NCI-H345 treated with DMSO at 0.1 percent for 48 hours (cell line): Measurements from ENCODE around the gene RAPGEF5.

Experiments
- DNase-seq: peaks from one replicate; lab custom pipeline; 2025; ENCODE audit not compliant: unreplicated experiment; lab: John Stamatoyannopoulos, UW

Gene RAPGEF5

GRCh38 chr7:22317632-22318031 lies 39.3 kb downstream of the RAPGEF5 start:
- DNase-seq = no peak

- DNase-seq = no peak
Observed at GRCh38 chr7:22316914-22317313, 40.0 kb downstream of the RAPGEF5 start.

GRCh38 chr7:22307816-22308215 lies 49.1 kb downstream of the RAPGEF5 start:
- no peak for DNase-seq

DNA sequence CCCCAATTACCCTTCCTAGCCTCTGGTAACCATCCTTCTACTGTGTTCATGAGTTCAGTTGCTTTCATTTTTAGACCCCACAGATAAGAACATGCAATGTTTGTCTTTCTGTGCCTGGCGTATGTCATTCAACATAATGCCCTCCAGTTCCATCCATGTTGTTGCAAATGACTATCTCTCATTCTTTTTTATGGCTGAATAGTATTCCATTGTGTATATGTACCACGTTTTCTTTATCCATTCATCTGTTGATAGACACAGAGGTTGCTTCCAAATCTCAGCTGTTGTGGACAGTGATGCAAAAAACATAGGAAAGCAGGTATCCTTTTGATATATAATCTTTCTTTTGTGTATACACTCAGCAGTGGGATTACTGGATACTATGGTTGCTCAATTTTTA lies 51.2 kb downstream of the RAPGEF5 start:
- DNase-seq = no peak

GRCh38 chr7:22302951-22303423 lies 54.0 kb downstream of the RAPGEF5 start:
- DNase-seq = no peak

GRCh38 chr7:22302193-22302592 lies 54.8 kb downstream of the RAPGEF5 start:
- no peak for DNase-seq

DNA sequence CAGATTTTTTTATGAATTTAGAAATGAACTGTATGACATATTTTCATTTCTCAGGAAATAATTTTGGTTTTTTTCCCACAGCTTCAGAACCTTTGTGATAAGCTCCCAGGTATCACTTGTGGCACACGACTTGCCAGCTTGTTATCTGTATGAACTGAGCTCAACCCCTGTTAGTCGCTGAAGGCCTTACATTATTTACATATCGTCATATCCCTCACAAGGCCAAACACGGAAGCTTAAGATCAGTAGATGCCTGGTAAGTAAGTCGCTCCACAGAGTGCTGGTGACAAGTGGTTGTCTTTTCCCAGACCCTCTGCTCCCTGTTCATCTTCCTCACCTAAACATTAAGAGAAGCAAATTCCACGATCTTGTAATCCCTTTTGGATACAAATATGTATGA lies 55.2 kb downstream of the RAPGEF5 start:
- no peak for DNase-seq

- no peak for DNase-seq
Observed at GRCh38 chr7:22300839-22301238, 56.1 kb downstream of the RAPGEF5 start.

DNA sequence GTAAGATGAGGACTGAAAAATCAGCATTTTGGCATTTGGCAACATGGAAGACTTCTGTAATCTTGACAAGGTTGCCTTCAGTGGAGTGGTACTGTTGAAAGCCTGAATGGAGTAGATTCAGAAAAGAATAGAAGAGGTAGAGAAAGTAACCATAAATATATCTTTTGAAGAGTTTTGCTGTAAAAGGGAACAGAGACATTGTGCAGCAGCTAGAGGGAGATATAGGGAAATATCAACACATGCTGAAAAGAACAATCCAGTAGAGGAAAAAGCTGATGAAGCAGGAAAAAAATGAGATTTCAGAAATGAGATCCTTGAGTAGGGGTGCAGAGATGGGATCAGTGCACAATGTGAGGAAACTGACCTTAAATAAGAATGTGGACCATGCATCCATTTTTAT lies 60.0 kb downstream of the RAPGEF5 start:
- no peak for DNase-seq

- DNase-seq = no peak
Observed at GRCh38 chr7:22296265-22296566, 60.7 kb downstream of the RAPGEF5 start.

DNA sequence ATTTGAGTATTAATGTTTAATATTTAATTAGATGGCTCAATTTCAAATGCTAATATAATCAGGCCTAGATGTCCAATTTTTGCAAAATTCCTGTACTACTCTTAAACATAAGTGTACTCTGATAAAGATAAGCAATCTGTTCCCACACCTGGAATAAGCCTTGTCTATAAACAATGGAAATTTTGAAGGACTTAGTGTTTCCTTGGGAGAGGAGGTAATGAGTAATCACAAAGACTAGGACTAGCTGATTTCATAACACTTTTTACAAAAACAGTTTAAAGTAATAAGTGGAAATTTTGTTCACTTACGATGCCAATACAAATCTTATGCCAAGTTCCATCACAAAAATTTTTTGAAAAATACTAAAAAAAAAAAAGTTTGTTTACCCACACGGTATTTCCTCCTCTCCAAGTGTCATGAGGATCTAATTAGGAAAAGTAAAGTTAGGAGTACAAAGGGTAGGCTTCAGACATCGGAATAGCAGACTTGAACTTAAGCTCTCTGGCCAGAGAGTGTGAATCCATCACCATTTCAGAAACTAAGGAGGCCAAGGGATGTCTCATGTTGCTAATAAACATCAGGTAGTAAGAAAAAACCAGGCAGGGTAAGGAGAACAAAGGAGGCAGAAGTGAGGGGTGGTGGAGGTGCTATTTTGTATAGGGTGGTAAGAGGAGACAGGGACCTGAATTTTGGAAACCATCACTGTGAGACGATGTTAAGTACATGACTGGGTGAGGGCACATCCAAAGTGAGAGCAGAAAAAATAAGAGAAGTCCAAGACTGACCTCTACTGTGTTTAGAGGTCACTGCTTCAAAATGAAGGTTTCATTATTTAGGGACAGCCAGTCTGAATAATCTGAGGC lies 61.3 kb downstream of the RAPGEF5 start:
- DNase-seq = no peak

DNA sequence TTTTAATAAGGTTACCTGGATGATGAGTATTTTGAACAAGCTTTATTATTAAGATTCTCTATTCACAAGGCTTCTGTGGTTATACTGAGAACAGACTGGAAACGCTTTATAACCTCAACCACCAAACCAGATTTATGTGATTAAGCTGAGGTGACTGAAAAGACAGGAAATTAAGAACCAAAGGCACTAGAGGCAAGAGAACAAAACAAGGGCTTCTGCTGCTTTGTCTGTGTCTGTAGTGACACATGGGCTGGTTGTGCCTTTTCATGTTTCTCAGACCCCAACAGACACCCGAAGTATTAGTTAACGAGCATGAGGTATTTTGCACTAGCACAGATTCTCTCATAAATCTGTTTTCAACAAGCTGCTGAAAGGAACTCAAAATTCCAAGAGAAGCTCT lies 64.4 kb downstream of the RAPGEF5 start:
- no peak for DNase-seq

DNA sequence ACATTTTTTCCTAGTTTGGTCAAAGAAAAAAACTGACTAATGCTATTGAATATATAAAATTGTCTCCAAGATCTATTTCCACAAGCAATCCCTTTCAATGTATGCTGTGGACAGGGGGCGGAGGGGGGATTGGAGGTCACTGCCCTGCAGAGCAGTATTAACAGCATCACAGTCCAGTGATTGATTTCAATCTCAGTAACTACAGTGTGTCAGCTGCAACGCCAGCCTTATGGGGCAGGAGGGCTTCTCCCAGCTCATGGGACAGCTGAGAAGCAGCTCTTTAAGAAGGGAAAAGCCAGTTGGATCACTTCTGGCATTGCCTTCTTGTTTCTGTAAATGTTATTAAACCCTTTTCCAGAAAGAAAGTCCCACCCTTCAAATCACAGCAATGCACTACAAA lies 65.0 kb downstream of the RAPGEF5 start:
- DNase-seq = no peak

- no peak for DNase-seq
Observed at GRCh38 chr7:22288202-22288601, 68.8 kb downstream of the RAPGEF5 start.

GRCh38 chr7:22287412-22287811 lies 69.5 kb downstream of the RAPGEF5 start:
- DNase-seq = no peak

DNA sequence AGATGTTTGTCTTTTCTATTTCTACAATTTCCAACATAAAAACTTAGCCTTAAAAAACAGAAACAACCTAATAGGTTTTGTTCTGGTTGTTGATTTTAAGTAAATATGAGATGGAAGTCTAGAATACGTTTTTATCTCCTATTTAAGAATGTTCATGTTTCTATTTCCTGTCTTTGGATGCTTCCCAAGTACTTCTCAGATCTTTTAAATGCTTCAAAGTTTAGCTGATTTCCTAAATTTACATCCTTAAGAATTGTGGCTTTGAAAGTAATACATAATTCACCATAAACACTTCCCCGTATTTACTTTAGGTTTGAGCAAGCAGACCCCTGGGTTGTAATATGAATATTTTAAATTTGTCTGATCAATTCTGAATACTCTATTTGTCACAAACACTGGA lies 70.5 kb downstream of the RAPGEF5 start:
- DNase-seq = no peak

GRCh38 chr7:22281481-22281880 lies 75.5 kb downstream of the RAPGEF5 start:
- DNase-seq = no peak

DNA sequence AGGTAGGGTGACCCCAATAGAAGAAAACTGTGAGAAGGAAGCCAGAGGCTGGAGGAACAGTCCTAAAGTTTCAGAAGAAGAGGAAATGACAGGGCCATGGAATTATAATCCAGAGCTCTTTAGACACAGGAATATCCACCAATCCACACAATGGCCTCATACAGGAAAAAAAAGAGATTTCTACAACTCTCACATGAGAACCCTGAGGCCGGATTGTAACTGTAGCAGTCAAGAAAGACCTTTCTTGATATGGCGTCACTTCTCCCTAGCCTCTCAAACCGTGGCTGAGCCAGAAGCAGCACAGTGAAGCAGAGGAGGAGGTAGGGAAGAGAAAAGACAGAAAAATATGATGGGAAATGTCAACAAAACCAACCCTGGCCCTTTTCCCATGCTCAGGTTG lies 76.9 kb downstream of the RAPGEF5 start:
- DNase-seq = no peak

DNA sequence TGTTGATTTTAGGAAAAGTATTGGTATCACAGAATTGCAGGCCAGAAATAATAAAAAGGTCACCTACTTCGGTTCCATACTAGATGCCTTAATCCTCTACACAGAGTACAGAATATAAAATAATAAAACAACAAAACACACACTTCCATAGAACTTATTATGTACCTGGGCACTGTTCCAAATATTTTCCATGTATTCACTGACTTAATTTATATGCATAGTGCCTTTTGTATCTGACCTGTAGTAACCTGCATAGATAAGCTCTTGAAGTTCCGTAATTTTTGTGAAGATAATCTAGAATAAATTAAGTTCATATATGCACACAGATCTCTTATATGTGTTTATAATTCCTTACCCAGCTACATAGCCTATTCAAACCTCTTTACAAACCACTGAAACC lies 78.3 kb downstream of the RAPGEF5 start:
- DNase-seq = no peak

GRCh38 chr7:22277375-22277774 lies 79.6 kb downstream of the RAPGEF5 start:
- DNase-seq = no peak

DNA sequence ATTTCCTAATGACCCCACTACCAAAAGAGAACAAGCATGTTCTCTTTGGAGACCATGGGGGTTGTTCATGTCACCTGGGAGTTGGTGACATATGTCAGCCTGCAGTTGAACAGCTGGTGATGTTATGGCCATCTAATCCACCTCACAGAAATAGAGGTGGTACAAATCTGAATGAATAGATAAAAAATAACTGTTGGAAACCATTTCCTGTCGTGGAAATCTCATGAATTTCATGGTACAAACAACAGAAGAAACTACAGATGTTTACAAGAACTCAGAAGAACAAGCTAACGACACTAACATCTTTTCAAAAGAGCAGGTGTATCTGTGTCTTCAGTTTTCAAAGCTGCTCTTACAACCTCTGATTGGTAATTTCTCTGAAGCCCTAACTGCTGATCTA lies 81.3 kb downstream of the RAPGEF5 start:
- DNase-seq = no peak

GRCh38 chr7:22271311-22271710 lies 85.6 kb downstream of the RAPGEF5 start:
- no peak for DNase-seq

DNA sequence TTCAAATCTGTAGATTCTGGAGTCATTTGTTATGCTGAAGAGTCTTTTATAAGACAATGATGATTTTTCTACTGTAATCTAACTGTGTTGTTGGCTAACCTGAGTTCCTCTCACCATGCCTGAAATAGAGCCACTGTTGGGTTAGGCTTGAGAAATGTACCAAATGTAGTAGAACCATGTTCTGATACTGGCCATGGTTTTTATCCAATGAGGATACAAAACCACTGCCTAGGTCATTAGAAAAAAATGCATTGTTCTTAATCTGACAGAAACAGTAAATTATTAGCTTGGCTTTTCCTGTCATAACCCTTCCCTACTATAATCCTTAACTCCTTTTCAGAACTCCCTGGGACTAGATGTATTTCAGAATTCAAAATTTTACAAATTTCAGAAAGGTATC lies 86.6 kb downstream of the RAPGEF5 start:
- no peak for DNase-seq
